ENCODE measurements around the gene FZD10. TPM values are rescaled to one million over a fixed set of nuclear protein-coding genes. Genes with fewer than 3 reads are reported as not detected.

The FZD10 gene
- total RNA-seq, 1 donor from 2014 or later, result 0.21 TPM

DNA sequence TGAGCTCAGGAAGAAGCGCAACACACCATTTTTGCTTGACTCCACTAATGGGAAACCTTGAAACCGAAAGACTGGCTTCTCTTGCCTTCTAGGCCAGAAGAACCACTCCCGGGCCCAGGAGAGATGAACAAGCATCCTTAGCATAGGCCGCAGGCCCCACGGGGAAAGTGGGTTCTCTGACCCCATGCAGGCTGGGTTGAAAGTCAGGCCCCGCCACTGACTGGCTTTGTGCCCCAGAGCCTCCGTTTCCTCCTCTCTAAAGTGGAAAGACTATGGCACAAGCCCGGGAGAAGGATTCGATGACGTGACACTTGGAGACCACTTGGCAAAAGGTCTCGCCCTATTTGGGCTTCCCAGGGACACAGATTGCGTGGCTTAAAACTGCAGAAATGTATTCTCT lies 9.9 kb upstream of the FZD10 start:
- H3K36me3 ChIP-seq, result no peaks in the 10 kb centered on the region
- no peak overlapping the region for H3K4me3 ChIP-seq
- no peak for DNase-seq (ENCODE audit: low spot score in 2 of 2)
- H3K4me1 ChIP-seq, result no peaks in the 10 kb centered on the region
- no peak overlapping the region for H3K27ac ChIP-seq
- TF ChIP-seq CTCF (IDR thresholded peaks at IDR 0.05), result no peak
- no peaks in the 10 kb centered on the region for H3K27me3 ChIP-seq
- no peaks in the 10 kb centered on the region for H3K9me3 ChIP-seq
- intact Hi-C loops (cut with DNase I), result no loop called here

DNA sequence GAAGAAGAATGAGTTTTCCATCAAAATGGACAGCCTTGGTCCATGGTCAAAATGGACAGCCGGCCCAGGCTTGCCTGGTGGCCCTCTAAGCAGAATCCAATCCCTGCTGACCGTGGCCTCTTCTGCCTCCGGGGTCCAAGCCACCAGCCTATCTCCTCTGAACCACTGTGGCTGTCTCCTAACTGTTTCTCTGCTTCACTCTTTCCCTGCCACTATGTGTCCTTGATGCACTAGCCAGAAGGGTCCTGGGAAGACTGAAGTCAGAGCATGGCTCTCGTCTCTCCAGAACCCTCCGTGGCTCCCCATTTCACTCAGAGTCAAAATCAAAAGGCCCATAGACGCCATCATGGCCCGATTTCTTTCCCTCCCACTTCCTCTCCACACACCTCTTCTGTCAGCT lies 8.5 kb upstream of the FZD10 start:
- Histone ChIP-seq H3K4me3 (no peak overlapping the region), H3K27me3 (no peaks in the 10 kb centered on the region), H3K36me3 (no peaks in the 10 kb centered on the region), H3K4me1 (no peaks in the 10 kb centered on the region), H3K9me3 (no peaks in the 10 kb centered on the region), H3K27ac (no peak overlapping the region)
- intact Hi-C loops (cut with DNase I), result no loop called here
- DNase-seq (ENCODE audit: low spot score in 2 of 2), result no peak
- no peak for TF ChIP-seq CTCF (IDR thresholded peaks at IDR 0.05)

- no peaks in the 10 kb centered on the region for H3K27me3 ChIP-seq
- no peak for DNase-seq (ENCODE audit: low spot score in 2 of 2)
- no peak for TF ChIP-seq CTCF (IDR thresholded peaks at IDR 0.05)
- H3K36me3 ChIP-seq, result no peaks in the 10 kb centered on the region
- no peaks in the 10 kb centered on the region for H3K4me1 ChIP-seq
- H3K4me3 ChIP-seq, result no peak overlapping the region
- intact Hi-C loops (cut with DNase I), result no loop called here
- H3K27ac ChIP-seq, result no peak overlapping the region
- H3K9me3 ChIP-seq, result no peaks in the 10 kb centered on the region
Measured at GRCh38 chr12:130154276-130155070, 7.8 kb upstream of the FZD10 start.

DNA sequence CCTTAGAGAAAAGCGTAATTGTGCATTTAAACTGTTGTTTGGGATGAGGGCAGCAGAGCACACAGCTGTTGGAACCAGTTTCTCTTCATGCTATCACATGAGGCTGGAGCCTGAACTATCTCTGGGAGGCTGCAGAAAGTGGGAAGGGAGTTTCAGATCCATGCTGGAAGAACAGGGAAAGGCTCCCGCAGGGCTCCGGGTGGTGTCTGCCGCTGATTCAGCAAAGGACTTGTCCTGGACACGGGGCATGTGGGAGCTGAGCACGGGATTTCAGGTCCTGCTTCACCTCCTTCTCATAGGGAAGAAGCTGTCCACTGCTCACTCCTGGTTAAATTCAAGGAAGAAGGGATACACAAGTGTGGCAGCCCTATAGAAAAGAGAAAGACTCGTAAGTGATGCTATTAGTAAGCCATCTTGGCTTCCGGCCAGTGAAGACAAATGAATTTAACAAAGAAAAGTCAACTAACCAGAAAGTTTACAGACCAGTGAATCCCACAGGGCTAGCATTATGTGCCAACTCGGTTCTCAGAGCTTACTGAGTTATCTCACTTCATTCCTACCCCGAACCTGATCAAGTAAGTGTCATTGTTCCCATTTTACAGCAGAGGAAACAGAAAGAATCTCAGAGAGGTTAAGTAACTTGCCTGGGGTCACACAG lies 6.7 kb upstream of the FZD10 start:
- no peaks in the 10 kb centered on the region for H3K4me1 ChIP-seq
- H3K36me3 ChIP-seq, result no peaks in the 10 kb centered on the region
- no peak for TF ChIP-seq CTCF (IDR thresholded peaks at IDR 0.05)
- no peak overlapping the region for H3K4me3 ChIP-seq
- no peak for DNase-seq (ENCODE audit: low spot score in 2 of 2)
- H3K27ac ChIP-seq, result no peak overlapping the region
- intact Hi-C loops (cut with DNase I), result no loop called here
- no peaks in the 10 kb centered on the region for H3K27me3 ChIP-seq
- no peaks in the 10 kb centered on the region for H3K9me3 ChIP-seq

- DNase-seq (ENCODE audit: low spot score in 2 of 2), result no peak
- Histone ChIP-seq H3K27me3 (peaks cover 8% of the 10 kb centered on the region), H3K4me3 (no peak overlapping the region), H3K36me3 (no peaks in the 10 kb centered on the region), H3K9me3 (no peaks in the 10 kb centered on the region), H3K4me1 (peaks cover 0 to under 1% of the 10 kb centered on the region in 2 donors), H3K27ac (no peak overlapping the region)
- intact Hi-C loops (cut with DNase I), result no loop called here
- no peak for TF ChIP-seq CTCF (IDR thresholded peaks at IDR 0.05)
Measured at GRCh38 chr12:130156652-130157275, 5.5 kb upstream of the FZD10 start.
